ENCODE measurements around the gene SUPT6H.
"Not testable (repeated sequence)": the region's sequence is repeated elsewhere in the genome, so short reads cannot be mapped to it uniquely, and the experiment has no call there.

Gene SUPT6H

DNA sequence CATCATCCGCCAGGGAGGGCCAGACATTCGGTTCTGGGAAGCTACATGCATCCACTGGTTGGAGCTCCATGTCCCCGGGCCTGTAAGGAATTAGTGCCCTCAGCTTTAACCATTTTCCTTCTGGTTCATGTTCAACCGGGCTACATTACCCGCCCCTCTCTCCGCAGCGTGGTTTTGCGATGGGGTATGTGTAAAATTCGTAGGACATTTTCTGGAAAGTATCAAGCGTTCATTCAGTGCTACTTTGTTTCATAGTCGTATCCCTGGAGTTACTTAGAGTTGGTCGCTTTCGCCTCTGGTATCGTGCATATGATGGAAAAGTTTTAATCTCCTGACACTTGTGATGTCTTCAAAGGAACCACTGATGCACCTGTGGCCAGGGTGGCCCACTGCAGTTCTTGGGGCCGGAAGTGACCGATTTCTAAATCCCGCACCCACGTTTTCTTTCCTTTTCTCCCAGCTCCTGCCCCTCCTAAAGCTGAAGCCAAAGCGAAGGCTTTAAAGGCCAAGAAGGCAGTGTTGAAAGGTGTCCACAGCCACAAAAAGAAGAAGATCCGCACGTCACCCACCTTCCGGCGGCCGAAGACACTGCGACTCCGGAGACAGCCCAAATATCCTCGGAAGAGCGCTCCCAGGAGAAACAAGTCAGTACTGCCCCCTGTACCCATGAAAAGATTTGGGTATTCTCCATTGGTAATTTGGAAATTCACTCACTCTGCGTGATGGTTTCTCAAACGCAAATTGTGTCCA lies 58.4 kb downstream of the SUPT6H start:
- FAIRE-seq, result no peak

GRCh38 chr17:28720997-28721329 lies 59.0 kb downstream of the SUPT6H start:
- FAIRE-seq, result not testable (repeated sequence)

DNA sequence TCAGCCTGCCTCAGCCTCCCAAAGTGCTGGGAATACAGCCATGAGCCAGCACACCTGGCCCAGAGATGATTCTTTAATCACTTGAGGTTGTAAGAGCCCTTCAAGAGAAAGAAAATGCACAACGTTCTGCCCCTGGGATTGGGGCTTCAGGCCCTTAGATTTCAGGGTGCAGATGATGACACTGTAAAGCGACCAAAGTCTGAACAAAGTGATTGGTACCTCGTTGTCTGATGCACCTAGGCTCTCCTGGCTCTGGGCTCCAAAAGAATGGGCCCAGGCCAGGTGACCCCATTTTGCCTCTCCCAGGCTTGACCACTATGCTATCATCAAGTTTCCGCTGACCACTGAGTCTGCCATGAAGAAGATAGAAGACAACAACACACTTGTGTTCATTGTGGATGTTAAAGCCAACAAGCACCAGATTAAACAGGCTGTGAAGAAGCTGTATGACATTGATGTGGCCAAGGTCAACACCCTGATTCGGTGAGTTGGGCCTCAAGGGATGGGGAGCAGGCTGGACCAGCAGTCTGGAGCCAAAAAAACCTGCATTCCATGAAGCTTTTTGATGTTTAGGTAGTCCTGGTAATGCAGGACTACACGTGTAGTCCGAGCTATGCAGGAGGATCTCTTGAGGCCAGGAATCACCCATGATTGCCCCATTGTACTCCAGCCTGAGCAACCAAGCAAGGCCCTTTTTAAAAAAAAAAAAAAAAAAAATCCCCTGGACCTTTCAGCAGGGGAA lies 60.6 kb downstream of the SUPT6H start:
- no peak for FAIRE-seq

DNA sequence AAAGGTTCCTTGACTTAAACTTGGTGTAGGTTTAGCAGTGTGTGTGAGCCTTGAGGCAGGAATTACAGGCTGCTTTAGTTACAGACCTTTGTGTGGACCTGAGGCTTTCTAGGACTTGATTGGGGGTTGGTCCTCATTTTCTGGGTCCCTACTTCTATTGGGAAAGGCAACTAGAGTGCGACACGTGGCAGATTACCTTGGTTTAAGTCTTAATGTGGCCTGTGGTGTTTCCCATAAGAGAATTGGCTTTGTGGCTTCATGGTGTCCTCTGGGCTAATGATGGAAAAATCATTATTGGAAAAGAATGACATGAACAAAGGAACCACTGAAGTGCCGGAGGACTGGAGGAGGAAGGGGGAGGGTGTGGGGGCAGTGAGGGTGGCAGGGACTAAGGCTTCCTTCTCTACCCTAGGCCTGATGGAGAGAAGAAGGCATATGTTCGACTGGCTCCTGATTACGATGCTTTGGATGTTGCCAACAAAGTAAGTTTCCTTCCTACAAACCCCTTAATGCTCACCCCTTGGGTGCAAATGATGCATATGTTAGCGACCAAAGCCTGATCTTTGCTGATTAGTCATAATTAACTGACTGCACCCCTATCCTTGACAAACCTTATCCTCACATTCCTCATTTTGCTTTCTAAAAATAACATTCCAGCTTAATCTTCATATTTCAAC lies 61.3 kb downstream of the SUPT6H start:
- FAIRE-seq, result no peak

DNA sequence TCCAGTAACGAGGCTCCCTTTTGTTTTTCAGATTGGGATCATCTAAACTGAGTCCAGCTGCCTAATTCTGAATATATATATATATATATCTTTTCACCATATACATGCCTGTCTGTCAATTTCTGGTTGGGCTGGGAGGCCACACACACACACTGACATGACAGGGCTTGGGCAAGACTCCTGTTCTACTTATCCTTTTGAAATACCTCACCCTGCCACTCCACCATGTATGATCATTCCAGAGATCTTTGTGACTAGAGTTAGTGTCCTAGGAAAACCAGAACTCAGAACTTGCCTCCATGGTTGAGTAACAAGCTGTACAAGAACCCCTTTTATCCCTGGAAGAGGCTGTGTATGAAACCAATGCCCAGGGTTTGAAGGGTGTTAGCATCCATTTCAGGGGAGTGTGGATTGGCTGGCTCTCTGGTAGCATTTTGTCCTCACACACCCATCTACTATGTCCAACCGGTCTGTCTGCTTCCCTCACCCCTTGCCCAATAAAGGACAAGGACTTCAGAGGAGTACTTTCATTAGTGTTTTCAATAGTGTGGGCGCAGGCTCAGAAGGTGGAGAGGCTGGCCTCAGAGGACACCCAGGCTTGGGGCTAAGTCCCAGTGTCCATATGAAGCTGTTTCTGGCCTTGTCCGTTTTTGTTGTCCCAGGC lies 62.0 kb downstream of the SUPT6H start:
- FAIRE-seq, result not testable (repeated sequence)

- FAIRE-seq, result no peak
Measured at GRCh38 chr17:28724500-28725165, 62.6 kb downstream of the SUPT6H start.

DNA sequence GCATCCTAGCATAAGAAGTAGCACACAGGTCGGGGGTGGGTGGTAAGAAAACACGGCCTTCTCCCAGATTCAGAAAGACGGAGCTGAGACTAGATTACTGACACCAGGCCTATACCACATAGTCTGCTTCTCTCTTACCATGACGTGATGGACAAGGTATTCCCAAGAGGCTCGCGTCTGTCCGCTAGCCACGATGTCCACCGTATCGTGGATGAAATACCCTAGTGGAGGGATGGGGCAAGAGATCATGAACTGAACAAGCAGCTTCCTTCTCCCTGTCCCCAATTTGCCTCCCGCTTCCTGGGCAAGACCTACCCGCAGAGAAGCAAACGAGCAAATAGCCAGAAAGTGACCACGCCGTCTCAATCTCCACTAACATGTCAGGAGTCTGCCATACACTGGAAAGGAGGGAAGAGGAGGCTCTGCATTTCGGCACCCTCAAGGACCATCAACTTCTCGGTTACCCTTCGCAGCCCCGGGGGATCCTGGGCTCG lies 63.2 kb downstream of the SUPT6H start:
- no peak for FAIRE-seq

GRCh38 chr17:28725660-28726225 lies 63.7 kb downstream of the SUPT6H start:
- no peak for FAIRE-seq

- no peak for FAIRE-seq
Measured at GRCh38 chr17:28726226-28726626, 64.2 kb downstream of the SUPT6H start, which contains the start of gene TLCD1. Gene TLCD1 (minus strand): TSS chr17:28726233. CDS start chr17:28726097, 136 bp downstream.

- FAIRE-seq, result no peak
Measured at GRCh38 chr17:28726627-28727491, 64.9 kb downstream of the SUPT6H start.

DNA sequence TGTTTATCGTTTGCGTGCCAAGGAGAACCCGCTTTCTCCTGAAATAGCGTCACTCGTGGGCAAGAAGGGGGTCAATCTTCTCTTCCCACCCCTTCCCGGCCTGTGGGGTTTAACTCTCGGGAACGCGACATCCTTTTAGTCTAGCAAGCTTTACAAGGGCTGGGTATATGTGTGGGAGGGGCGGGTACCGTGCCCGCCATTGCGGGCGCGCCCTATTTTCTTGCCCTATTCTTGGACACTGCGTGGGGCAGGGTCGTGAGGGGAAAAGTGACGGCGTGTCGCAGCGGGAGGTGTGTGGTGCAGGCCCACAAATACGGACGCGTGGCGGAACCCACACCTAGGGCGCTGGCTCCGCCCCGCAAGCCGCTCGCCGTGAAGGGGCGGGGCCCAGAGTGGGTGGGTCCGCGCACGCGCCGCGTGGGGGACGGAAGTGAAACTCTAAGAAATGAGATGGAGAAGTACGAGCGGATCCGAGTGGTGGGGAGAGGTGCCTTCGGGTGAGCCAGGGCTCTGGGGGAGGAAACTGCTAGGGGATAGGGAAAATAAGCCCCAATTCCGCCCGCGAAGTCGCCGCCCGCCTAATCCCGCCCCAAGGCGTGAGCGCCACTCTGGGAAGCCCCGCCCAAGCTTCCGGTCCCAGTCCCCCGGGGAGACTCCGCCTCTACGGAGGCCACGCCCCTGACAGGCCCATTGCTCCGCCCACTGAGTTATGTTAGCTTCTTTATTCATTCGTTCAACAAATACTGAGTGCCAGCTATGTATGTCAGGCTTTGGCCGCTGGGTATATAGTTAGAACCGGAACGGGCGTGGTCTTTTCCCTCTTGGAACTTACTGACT lies 66.6 kb downstream of the SUPT6H start, which contains the start of gene NEK8:
Gene NEK8, plus strand, starts transcription at position 425 of the 837 bp plus-strand sequence. Its CDS starts 26 bp downstream, at position 451.
- no peak for FAIRE-seq

- no peak for FAIRE-seq
Measured at GRCh38 chr17:28729950-28730330, 67.9 kb downstream of the SUPT6H start.

GRCh38 chr17:28733346-28733745 lies 71.3 kb downstream of the SUPT6H start:
- no peak for FAIRE-seq

GRCh38 chr17:28734712-28735241 lies 72.8 kb downstream of the SUPT6H start:
- no peak for FAIRE-seq

DNA sequence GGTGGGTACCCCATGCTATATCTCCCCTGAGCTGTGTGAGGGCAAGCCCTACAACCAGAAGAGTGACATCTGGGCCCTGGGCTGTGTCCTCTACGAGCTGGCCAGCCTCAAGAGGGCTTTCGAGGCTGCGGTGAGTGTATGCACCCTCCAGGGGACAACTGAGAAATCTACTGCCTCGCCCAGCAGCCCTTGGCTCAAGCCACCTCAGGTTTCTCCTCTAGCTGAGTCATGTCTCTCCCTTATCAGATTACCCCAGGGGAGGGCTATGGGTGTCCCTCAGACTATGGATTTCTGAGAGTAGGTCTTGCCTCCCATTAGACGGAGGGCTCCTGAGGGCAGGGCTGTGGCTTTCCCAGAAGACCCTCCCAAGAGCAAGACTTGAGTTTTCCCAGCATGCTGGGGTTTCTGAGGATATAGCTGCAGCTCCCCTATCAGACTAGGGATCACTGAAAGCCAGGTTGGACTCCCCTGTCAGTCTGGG lies 73.3 kb downstream of the SUPT6H start:
- FAIRE-seq, result no peak

- not testable (repeated sequence) for FAIRE-seq
Measured at GRCh38 chr17:28735913-28736769, 74.1 kb downstream of the SUPT6H start.

GRCh38 chr17:28737316-28737715 lies 75.3 kb downstream of the SUPT6H start:
- no peak for FAIRE-seq
